Osteocyte (in vitro differentiated cells): Measurements from ENCODE around the gene RBBP6. TPM values are rescaled to one million over a fixed set of nuclear protein-coding genes. Genes with fewer than 3 reads are reported as not detected.
A peak's percentile ranks its signal among the peaks of the same experiment; 100 is the strongest.

ENCODE experiments used
- DNase-seq: peaks from one replicate; pipeline ENCODE4 v3.0.0; 2021; ENCODE audit warnings: mixed read lengths; ENCODE audit not compliant: unreplicated experiment; ENCODE audit errors: extremely low spot score
- H3K27ac Mint-ChIP-seq: one replicate; pipeline ENCODE4 v1.8.0; 2021; ENCODE audit warnings: mild to moderate bottlenecking, mixed read lengths; ENCODE audit not compliant: unreplicated experiment
- H3K27me3 Mint-ChIP-seq: one replicate; pipeline ENCODE4 v1.8.0; 2021; ENCODE audit warnings: mixed read lengths; ENCODE audit not compliant: unreplicated experiment
- H3K36me3 Mint-ChIP-seq: one replicate; pipeline ENCODE4 v1.8.0; 2021; ENCODE audit warnings: mixed read lengths; ENCODE audit not compliant: unreplicated experiment
- H3K4me1 Mint-ChIP-seq: one replicate; pipeline ENCODE4 v1.8.0; 2021; ENCODE audit warnings: mixed read lengths; ENCODE audit not compliant: unreplicated experiment
- H3K4me3 Mint-ChIP-seq: one replicate; pipeline ENCODE4 v1.8.0; 2021; ENCODE audit warnings: mild to moderate bottlenecking, moderate library complexity, mixed read lengths; ENCODE audit not compliant: unreplicated experiment
- H3K9me3 Mint-ChIP-seq: one replicate; pipeline ENCODE4 v1.8.0; 2021; ENCODE audit warnings: mixed read lengths; ENCODE audit not compliant: unreplicated experiment
- total RNA-seq: library from RNA; stranded (reverse); gene quantifications from 2 replicates; pipeline ENCODE4 v1.2.1, GENCODE V29; 2021
- TF ChIP-seq, protein P1 (sequence below): fragments of 200-600 bp; sonication (generic); IDR thresholded peaks from 2 replicates; pipeline ENCODE4 v1.5.0; 2021; ENCODE audit warnings: antibody characterized with exemption, mild to moderate bottlenecking, moderate library complexity

Gene RBBP6
- total RNA-seq, 1 donor from 2014 or later, result 54.6 TPM

DNA sequence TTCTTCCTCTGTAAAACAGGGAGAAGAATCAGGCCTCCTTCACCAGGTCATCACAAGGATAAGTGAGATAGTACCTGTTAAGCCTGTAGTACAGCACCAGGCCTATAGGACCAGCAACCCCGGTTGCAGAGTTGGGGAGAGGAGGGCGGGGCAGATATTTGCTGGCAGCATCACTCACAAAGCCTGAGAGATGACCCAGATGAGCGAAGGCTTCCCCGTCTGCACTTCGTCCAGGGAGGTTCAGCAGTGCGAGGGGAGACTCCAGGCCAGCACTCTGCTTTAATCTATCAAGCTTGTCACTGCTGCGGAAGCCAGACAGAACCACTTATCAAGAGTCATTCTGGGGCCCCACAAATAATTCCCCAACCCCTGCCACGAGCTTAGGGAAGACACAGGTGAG lies 15.8 kb upstream of the RBBP6 start:
- peaks cover 17% of the 10 kb centered on the region for H3K27me3 Mint-ChIP-seq
- no peaks in the 10 kb centered on the region for H3K36me3 Mint-ChIP-seq
- H3K4me1 Mint-ChIP-seq, result no peaks in the 10 kb centered on the region
- H3K27ac Mint-ChIP-seq, result no peak overlapping the region
- no peak for DNase-seq
- TF ChIP-seq, protein P1, sequence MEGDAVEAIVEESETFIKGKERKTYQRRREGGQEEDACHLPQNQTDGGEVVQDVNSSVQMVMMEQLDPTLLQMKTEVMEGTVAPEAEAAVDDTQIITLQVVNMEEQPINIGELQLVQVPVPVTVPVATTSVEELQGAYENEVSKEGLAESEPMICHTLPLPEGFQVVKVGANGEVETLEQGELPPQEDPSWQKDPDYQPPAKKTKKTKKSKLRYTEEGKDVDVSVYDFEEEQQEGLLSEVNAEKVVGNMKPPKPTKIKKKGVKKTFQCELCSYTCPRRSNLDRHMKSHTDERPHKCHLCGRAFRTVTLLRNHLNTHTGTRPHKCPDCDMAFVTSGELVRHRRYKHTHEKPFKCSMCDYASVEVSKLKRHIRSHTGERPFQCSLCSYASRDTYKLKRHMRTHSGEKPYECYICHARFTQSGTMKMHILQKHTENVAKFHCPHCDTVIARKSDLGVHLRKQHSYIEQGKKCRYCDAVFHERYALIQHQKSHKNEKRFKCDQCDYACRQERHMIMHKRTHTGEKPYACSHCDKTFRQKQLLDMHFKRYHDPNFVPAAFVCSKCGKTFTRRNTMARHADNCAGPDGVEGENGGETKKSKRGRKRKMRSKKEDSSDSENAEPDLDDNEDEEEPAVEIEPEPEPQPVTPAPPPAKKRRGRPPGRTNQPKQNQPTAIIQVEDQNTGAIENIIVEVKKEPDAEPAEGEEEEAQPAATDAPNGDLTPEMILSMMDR, result no peak
- H3K9me3 Mint-ChIP-seq, result no peaks in the 10 kb centered on the region
- H3K4me3 Mint-ChIP-seq, result no peak overlapping the region

DNA sequence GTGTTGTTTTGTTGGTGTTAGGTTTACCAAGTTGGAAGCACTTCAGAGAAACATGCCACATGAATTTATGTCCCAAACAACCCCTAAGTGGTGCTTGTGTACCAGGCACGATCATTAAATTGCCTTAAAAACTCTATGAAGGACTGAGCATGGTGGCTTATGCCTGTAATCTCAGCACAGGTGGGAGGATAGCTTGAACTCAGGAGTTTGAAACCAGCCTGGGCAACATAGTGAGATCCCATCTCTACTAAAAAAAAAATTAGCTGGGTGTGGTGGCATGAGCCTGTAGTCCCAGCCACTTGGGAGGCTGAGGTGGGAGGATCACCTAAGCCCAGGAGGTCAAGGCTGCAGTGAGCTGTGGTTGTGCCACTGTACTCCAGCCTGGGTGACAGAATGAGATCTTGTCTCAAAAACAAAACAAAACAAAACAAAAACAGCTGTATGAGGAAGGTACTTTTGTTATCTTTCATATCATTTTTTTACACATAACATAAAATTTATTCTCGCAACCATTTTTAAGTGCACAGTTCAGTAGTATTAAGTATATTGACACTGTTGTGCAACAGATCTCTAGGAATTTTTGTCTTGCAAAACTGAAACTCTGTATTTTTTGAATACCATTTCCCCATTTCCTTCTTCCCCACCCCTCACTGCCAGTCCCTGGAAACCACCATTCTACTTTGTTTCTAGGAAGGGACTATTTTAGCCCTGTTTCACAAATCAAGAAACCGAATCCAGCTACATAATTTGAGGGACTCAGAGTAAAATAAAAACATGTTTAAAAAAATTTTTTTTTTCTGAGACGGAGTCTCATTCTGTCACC lies 14.3 kb upstream of the RBBP6 start:
- H3K36me3 Mint-ChIP-seq, result no peaks in the 10 kb centered on the region

DNA sequence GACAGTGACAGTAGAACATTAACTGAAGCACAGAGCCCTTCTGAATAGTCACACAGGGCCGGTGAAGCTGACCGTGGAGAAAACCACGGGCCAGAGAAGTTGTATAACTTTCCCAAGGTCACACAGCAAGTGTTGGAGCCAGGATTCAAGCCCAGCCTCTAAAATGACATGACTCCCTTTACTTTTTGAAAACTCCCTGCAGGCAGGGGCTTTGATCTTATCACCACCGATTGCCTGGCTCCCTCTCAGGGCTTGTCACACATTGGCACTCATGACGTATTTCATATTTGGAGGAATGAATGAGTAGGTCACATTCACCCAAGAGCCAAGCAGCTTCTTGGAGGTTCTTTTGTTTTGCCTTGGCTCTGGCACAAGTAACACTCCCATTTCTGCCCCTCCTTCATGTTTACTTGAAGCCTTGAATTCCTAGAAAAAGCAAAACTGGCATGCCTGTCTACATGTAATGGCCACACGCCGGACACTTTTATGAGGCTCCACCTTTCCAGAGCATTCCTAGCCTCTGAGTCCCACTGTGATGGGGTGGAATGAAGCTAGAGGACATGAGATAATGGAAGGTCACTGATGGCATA lies 13.3 kb upstream of the RBBP6 start:
- Mint-ChIP-seq H3K4me3 (no peak overlapping the region), H3K9me3 (no peaks in the 10 kb centered on the region), H3K27ac (no peak overlapping the region), H3K36me3 (no peaks in the 10 kb centered on the region), H3K27me3 (peaks cover 19% of the 10 kb centered on the region), H3K4me1 (no peaks in the 10 kb centered on the region)
- peak; percentile 53 for DNase-seq
- TF ChIP-seq, protein P1, result no peak

More for the DNA sequence above, 14.3 kb upstream of the RBBP6 start:
- no peak overlapping the region for H3K27ac Mint-ChIP-seq
- H3K4me3 Mint-ChIP-seq, result no peak overlapping the region
- DNase-seq, result peak; percentile 27
- H3K27me3 Mint-ChIP-seq, result peaks cover 17% of the 10 kb centered on the region
- H3K9me3 Mint-ChIP-seq, result no peaks in the 10 kb centered on the region
- TF ChIP-seq, protein P1, result no peak
- no peaks in the 10 kb centered on the region for H3K4me1 Mint-ChIP-seq

DNA sequence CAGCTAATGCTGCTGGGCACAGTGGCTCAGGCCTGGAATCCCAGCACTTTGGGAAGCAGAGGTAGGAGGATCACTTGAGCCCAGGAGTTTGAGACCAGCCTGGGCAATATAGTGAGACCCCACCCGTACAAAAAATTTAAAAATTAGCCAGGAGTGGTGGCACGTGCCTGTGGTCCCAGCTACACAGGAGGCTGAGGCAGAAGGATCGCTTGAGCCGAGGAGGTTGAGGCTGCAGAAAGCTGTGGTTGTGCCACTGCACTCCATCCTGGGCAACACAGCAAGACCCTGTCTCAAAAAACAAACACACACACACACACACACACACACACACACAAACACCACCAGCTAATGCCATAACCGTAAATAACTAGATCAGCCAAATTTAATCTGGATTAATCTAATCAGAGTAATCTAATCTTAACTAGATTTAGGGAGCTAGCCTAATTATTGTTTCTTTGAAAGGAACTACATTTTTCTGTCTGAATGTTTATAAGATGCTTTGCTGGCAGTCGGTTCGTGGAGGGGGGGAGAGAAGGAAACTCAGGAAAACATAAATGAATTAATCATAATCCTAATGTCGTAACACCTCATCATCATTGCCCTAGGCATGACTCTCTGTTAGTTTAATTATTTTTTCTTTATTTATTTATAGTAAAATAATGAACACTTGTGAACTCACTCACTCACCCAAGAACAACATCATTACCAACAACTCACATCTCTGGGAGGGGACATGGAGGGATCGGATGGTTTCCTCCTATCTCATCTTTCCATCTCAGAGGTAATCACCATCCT lies 12.5 kb upstream of the RBBP6 start:
- TF ChIP-seq, protein P1, result no peak
- peak; percentile 36 for DNase-seq
- Mint-ChIP-seq H3K36me3 (no peaks in the 10 kb centered on the region), H3K9me3 (no peaks in the 10 kb centered on the region), H3K4me3 (no peak overlapping the region), H3K4me1 (no peaks in the 10 kb centered on the region), H3K27ac (no peak overlapping the region), H3K27me3 (peaks cover 25% of the 10 kb centered on the region)

DNA sequence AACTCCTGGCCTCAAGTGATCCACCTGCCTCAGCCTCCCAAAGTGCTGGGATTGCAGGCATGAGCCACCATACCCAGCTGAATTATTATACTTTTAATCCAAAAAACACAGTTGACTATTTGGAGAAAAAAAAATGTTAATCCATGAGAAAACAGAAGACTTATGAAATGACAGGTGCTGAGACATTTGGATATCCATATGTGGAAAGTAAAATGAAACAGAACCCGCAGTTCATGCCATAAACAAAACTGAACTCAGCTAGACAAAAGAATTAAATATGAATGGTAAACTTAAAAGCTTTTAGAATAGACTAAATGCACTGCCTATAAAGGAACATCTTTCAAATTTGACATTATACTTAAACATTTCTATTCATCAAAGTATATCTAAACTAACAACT lies 8.2 kb upstream of the RBBP6 start:
- Mint-ChIP-seq H3K27me3 (peaks cover 24% of the 10 kb centered on the region), H3K4me1 (no peaks in the 10 kb centered on the region), H3K27ac (no peak overlapping the region), H3K9me3 (no peaks in the 10 kb centered on the region), H3K4me3 (no peak overlapping the region), H3K36me3 (no peaks in the 10 kb centered on the region)
- TF ChIP-seq, protein P1, result no peak
- DNase-seq, result no peak
